IMR-90 (cell line): ENCODE results near the gene FNDC3A. TPM values are rescaled to one million over a fixed set of nuclear protein-coding genes. Genes with fewer than 3 reads are reported as not detected.

Source experiments
- ATAC-seq: fragments of 200-7000 bp; cut with Tn5 transposase; 2 replicates; pipeline ENCODE4 v1.9.1; 2020; ENCODE audit warnings: low read depth, mild to moderate bottlenecking, moderate library complexity
- BruUV-seq: library from RNA; stranded (reverse); fragments of 400-500 nt; replicated peaks from 2 replicates; lab custom pipeline; 2021; lab: Mats Ljungman, UMichigan
- CTCF ChIA-PET: fragments of 300-600 bp; formaldehyde crosslinking; extraction: SDS; loops from one replicate; lab custom pipeline; 2021; ENCODE audit warnings: antibody characterized with exemption; lab: Yijun Ruan, JAX
- POLR2A ChIA-PET: fragments of 300-600 bp; sonication (Branson Sonifier 250); formaldehyde crosslinking; loops from one replicate; lab custom pipeline; 2022; ENCODE audit warnings: antibody characterized with exemption; ENCODE audit not compliant: unreplicated experiment; lab: Charles Lee
- DNase-seq: peaks from one replicate; pipeline ENCODE4 v3.0.0; 2013
- H2AFZ ChIP-seq: replicated peaks from 2 replicates; pipeline ENCODE3; 2013; ENCODE audit warnings: low read length, mild to moderate bottlenecking; ENCODE audit not compliant: poor library complexity
- H2AK5ac ChIP-seq: 2 replicates; pipeline ENCODE4 v1.6.1; 2013; ENCODE audit warnings: low read depth, low read length, inconsistent platforms
- H2AK9ac ChIP-seq: replicated peaks from 2 replicates; pipeline ENCODE3; 2013; ENCODE audit warnings: mild to moderate bottlenecking, low read depth, low read length, moderate library complexity; ENCODE audit not compliant: poor library complexity
- H2BK120ac ChIP-seq: 2 replicates; pipeline ENCODE4 v1.6.1; 2013; ENCODE audit warnings: low read depth, low read length, inconsistent platforms
- H2BK15ac ChIP-seq: 3 replicates; pipeline ENCODE4 v1.6.1; 2013; ENCODE audit warnings: low read depth, low read length, inconsistent platforms
- H2BK20ac ChIP-seq: 2 replicates; pipeline ENCODE4 v1.6.1; 2013; ENCODE audit warnings: low read depth, mild to moderate bottlenecking, inconsistent platforms, low read length, moderate library complexity
- H2BK5ac ChIP-seq: 2 replicates; pipeline ENCODE4 v1.6.1; 2013; ENCODE audit warnings: mild to moderate bottlenecking, low read depth, low read length, inconsistent platforms; ENCODE audit not compliant: poor library complexity, severe bottlenecking
- H3K14ac ChIP-seq: replicated peaks from 2 replicates; pipeline ENCODE4 v1.6.1; 2013; ENCODE audit warnings: low read depth, low read length, inconsistent platforms
- H3K18ac ChIP-seq: 2 replicates; pipeline ENCODE4 v1.6.1; 2013; ENCODE audit warnings: low read depth, low read length, control low read depth
- H3K23ac ChIP-seq: 2 replicates; pipeline ENCODE4 v1.6.1; 2013; ENCODE audit warnings: low read depth, low read length, inconsistent platforms
- H3K27ac ChIP-seq: 2 replicates; pipeline ENCODE4 v1.5.1; 2013; ENCODE audit warnings: mild to moderate bottlenecking, control low read depth, low read length; ENCODE audit not compliant: insufficient read depth
- H3K27me3 ChIP-seq: 2 replicates; pipeline ENCODE4 v1.6.1; 2013; ENCODE audit warnings: low read length; ENCODE audit not compliant: control insufficient read depth, insufficient read depth
- H3K36me3 ChIP-seq: 2 replicates; pipeline ENCODE4 v1.6.1; 2013; ENCODE audit warnings: low read length, mixed read lengths; ENCODE audit not compliant: control insufficient read depth, insufficient read depth
- H3K4ac ChIP-seq: 2 replicates; pipeline ENCODE4 v1.6.1; 2013; ENCODE audit warnings: low read depth, low read length, inconsistent platforms
- H3K4me1 ChIP-seq: 2 replicates; pipeline ENCODE4 v1.6.1; 2013; ENCODE audit warnings: low read length, mixed read lengths; ENCODE audit not compliant: control insufficient read depth, insufficient read depth
- H3K4me2 ChIP-seq: 2 replicates; pipeline ENCODE4 v1.6.1; 2013; ENCODE audit warnings: low read depth, mild to moderate bottlenecking, control low read depth, low read length, moderate library complexity
- H3K4me3 ChIP-seq: 2 replicates; pipeline ENCODE4 v1.5.1; 2013; ENCODE audit warnings: low read depth, mild to moderate bottlenecking, control low read depth, low read length, moderate library complexity; ENCODE audit not compliant: insufficient read depth
- H3K56ac ChIP-seq: 2 replicates; pipeline ENCODE4 v1.6.1; 2013; ENCODE audit warnings: low read length, inconsistent platforms; ENCODE audit not compliant: insufficient read depth; ENCODE audit errors: extremely low read depth
- H3K79me1 ChIP-seq, 2 experiments: 2 replicates each; pipeline ENCODE4 v1.6.1; 2013; ENCODE audit warnings: low read length in 2 of 2, inconsistent platforms in 1 of 2, low read depth in 1 of 2
- H3K9ac ChIP-seq: 2 replicates; pipeline ENCODE4 v1.6.1; 2013; ENCODE audit warnings: low read depth, low read length, control low read depth
- H3K9me1 ChIP-seq: 2 replicates; pipeline ENCODE4 v1.6.1; 2013; ENCODE audit warnings: low read length, inconsistent platforms; ENCODE audit not compliant: insufficient read depth
- H3K9me3 ChIP-seq: 2 replicates; pipeline ENCODE4 v1.6.1; 2013; ENCODE audit warnings: low read length; ENCODE audit not compliant: control insufficient read depth, insufficient read depth
- H4K20me1 ChIP-seq: 2 replicates; pipeline ENCODE4 v1.6.1; 2013; ENCODE audit warnings: low read length, inconsistent platforms; ENCODE audit not compliant: insufficient read depth
- H4K5ac ChIP-seq: 2 replicates; pipeline ENCODE4 v1.6.1; 2013; ENCODE audit warnings: mild to moderate bottlenecking, low read depth, low read length, control low read depth
- H4K8ac ChIP-seq, 2 experiments: 2 replicates each; pipeline ENCODE4 v1.6.1; 2013; ENCODE audit warnings: low read depth in 2 of 2, low read length in 2 of 2, control low read depth in 1 of 2, inconsistent platforms in 1 of 2
- H4K91ac ChIP-seq: 2 replicates; pipeline ENCODE4 v1.6.1; 2013; ENCODE audit warnings: low read depth, low read length, inconsistent platforms; ENCODE audit not compliant: insufficient read depth
- MAZ ChIP-seq: IDR thresholded peaks from 2 replicates; pipeline ENCODE4 v1.6.1; 2012; ENCODE audit warnings: low read depth, mild to moderate bottlenecking, low read length, improper control_type of control experiment, moderate library complexity, borderline replicate concordance
- RAD21 ChIP-seq: IDR thresholded peaks from 2 replicates; pipeline ENCODE4 v1.6.1; 2012; ENCODE audit warnings: low read length, improper control_type of control experiment
- RCOR1 ChIP-seq: IDR thresholded peaks from 2 replicates; pipeline ENCODE4 v1.6.1; 2012; ENCODE audit warnings: mild to moderate bottlenecking, low read length, improper control_type of control experiment; ENCODE audit not compliant: insufficient replicate concordance
- WGBS, 2 experiments: methylation state at CpG; one replicate each; pipeline versions ENCODE4 v1.1.5 to v1.1.7; 2013; ENCODE audit warnings: missing lambda C conversion rate in 2 of 2; ENCODE audit not compliant: insufficient read length in 1 of 2; ENCODE audit errors: extremely low coverage in 2 of 2; 5-methylcytosine and 5-hydroxymethylcytosine counted together
- dilution Hi-C: fragments of 300-500 bp; cut with HindIII; formaldehyde crosslinking; loops from one replicate; pipeline ENCODE4 v1.14.3; 2018; ENCODE audit warnings: low sequenced_read_pairs; ENCODE audit not compliant: unreplicated experiment
- in situ Hi-C: fragments of 300-500 bp; cut with MboI; formaldehyde crosslinking; loops from 3 replicates; pipeline ENCODE4 v1.14.3; 2019; ENCODE audit warnings: low sequenced_read_pairs, inconsistent platforms, mixed read lengths
- intact Hi-C: fragments of 100-400 bp; cut with micrococcal nuclease; formaldehyde crosslinking; loops from 2 replicates; pipeline ENCODE4 v1.10.0; 2022
- polyA plus RNA-seq, 3 experiments: library from polyadenylated mRNA; depleted of rRNA; stranded (reverse); fragments of >200 nt; gene quantifications; 2 replicates each; pipeline ENCODE4 v1.2.3, GENCODE V29; 2012; ENCODE audit warnings: low replicate concordance in 1 of 3
- total RNA-seq: library from RNA; depleted of rRNA; stranded (reverse); fragments of >200 nt; gene quantifications from 2 replicates; pipeline ENCODE4 v1.2.3, GENCODE V29; 2012

The FNDC3A gene
- total and polyA plus RNA-seq, 2 of the 4 experiments (the other 2 are of a cell fraction): 29.2 to 60.4 TPM

DNA sequence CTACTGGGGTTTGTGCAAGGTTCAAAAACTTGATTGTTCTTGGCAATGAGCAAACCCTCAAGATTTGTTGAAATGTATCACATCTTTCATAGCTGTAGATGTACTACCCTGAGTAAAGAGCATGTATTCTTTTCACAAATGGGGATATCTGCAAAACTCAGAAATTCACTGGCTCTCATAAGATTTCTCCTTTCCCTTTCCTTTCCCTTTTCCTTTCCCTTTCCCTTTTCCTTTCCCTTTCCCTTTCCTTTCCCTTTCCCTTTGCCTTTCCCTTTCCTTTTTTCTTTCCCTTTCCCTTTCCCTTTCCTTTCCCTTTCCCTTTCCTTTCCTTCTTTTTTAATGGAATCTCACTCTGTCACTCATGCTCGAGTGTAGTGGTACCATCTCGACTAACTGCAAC is 69.1 kb downstream of the FNDC3A start:
- no peak for TF ChIP-seq RAD21
- no peak for TF ChIP-seq RCOR1
- no peak for TF ChIP-seq MAZ
- no peak overlapping the region for H2BK20ac ChIP-seq
- no peak overlapping the region for H4K5ac ChIP-seq
- no peak overlapping the region for H4K91ac ChIP-seq
- H2AFZ ChIP-seq: no peak overlapping the region
- peaks cover 21 to 28% of the 10 kb centered on the region in 2 experiments for H3K79me1 ChIP-seq
- no peak overlapping the region for H3K4me2 ChIP-seq
- H3K27me3 ChIP-seq: no peaks in the 10 kb centered on the region
- ATAC-seq: no peak
- H2BK5ac ChIP-seq: no peak overlapping the region
- H3K36me3 ChIP-seq: peaks cover under 1% of the 10 kb centered on the region
- H3K18ac ChIP-seq: no peak overlapping the region
- dilution Hi-C loops: no loop called here
- ChIA-PET POLR2A (no interaction called here), CTCF (interaction anchor here (0.7 kb wide), 1 partner anchor 10 kb away, joined by 3 read pairs; no protein-coding TSS in a partner anchor)
- H4K8ac ChIP-seq: no peak overlapping the region
- H3K9me3 ChIP-seq: no peaks in the 10 kb centered on the region
- DNase-seq: no peak
- H3K27ac ChIP-seq: no peak overlapping the region
- H2BK15ac ChIP-seq: no peak overlapping the region
- H3K4me1 ChIP-seq: no peaks in the 10 kb centered on the region
- in situ Hi-C loops: no loop called here
- H4K20me1 ChIP-seq: no peaks in the 10 kb centered on the region; the same call in 1 of the 2 replicates
- H3K23ac ChIP-seq: no peak overlapping the region
- H3K56ac ChIP-seq: no peak overlapping the region
- no CpG with 5 or more reads among the region's 2 CpGs for WGBS, 2 experiments
- no peaks in the 10 kb centered on the region for H3K9me1 ChIP-seq
- BruUV-seq: no TSS peak
- no peak overlapping the region for H2BK120ac ChIP-seq
- no peak overlapping the region for H3K14ac ChIP-seq
- no peak overlapping the region for H2AK9ac ChIP-seq
- intact Hi-C loops: no loop called here
- no peak overlapping the region for H2AK5ac ChIP-seq
- H3K4ac ChIP-seq: no peak overlapping the region
- H3K9ac ChIP-seq: no peak overlapping the region
- no peak overlapping the region for H3K4me3 ChIP-seq
